Activated effector memory CD4-positive, alpha-beta T cell treated with anti-CD3 and anti-CD28 coated beads, Interleukin-2, amount 50 U/mL, for 16 hours (primary cell): ENCODE data around the gene CPNE7.

ENCODE experiments used
- DNase-seq: peaks from one replicate; pipeline ENCODE4 v3.0.0-alpha.2; 2020

CPNE7 gene

GRCh38 chr16:89575247-89576152 lies at the start of gene CPNE7:
TSS of gene CPNE7 (plus strand) at chr16:89575758. CDS start at chr16:89575898, 140 bp downstream.
- no peak for DNase-seq

DNA sequence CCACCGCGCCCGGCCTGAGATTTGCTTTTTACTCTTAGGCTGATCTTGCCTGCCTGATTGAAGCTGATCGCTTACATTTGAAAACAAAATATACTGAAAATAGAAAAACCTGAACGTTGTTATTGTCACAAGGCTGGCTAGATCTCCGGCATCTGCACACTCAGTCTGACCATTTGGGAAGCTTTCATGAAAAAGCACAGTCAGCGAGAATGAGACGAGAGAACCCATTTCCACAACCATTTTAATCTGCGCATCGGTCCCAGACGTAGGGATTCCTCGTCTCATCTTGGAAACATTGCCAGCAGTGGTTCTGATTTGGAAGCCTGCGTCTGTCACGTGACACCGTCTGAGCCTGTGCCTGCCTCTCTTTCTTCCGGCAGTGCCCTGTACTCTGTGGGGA lies 46.5 kb upstream of the CPNE7 start:
- DNase-seq: no peak

DNA sequence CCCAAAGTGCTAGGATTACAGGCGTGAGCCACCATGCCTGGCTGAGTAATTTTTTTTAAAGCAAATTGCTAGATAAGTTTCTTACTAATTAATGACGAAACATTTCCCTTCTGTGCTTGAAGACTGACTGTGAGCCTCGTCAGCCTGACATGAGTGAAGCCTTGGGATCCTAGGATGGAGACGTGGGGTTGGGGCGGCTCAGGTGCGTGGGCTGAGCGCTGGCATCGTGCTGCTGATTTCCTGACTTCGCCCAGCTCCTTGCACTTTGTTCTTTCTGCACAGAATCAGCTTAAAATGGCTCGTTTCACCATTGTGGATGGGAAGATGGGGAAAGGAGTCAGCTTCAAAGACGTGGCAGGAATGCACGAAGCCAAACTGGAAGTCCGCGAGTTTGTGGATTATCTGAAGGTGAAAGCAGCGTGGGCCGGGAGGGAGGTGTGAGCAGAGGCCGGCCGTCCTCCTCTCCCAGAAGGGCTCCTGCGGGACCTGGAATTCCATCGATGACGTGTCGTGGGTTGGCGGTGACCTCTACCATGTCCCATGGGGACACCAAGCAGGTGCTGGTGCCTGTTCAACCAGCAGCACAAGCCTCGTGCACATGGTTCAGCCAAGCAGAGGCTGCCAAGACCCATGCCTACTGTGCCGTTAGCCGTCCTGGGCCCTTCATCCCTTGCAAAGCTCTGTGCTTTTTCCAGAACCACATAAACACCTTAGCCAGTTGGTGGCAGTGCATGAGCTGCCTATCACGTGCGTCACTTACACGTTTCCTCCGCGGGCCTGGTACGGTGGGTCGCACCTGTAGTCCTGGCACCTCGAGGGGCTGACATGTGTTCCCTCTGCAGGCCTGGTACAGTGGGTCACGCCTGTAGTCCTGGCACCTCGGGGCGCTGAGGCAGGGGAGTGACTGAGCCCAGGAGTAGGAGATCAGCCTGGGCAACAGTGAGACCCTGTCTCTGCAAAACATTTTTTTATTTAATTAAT lies 44.9 kb upstream of the CPNE7 start:
- DNase-seq: no peak

- no peak for DNase-seq
These were observed 43.6 kb upstream of the CPNE7 start for GRCh38 chr16:89531821-89532526.

DNA sequence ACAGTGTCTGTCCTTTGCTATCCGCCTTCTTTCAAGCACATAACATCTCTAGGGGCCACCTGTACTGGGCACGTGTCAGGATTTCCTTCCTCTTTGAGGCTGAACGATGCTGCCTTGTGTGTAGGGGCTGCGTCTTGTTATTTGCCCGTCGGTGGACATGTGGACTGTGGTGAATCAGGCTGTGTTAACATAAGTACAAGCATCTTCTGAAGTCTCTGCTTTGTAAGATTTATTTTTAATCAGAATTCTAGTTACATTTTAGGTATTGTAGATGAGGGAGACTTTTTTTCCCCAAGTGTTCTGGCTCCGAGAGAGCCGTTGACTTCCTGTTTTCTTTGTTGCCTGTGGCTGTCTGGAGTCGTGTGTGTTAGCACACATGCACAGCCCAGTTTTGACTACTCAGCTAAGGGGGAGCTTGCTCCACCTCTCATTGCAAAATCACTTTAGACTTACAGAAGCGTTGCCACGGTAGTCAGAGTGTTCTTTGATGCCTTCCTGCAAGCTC lies 41.3 kb upstream of the CPNE7 start:
- no peak for DNase-seq

DNA sequence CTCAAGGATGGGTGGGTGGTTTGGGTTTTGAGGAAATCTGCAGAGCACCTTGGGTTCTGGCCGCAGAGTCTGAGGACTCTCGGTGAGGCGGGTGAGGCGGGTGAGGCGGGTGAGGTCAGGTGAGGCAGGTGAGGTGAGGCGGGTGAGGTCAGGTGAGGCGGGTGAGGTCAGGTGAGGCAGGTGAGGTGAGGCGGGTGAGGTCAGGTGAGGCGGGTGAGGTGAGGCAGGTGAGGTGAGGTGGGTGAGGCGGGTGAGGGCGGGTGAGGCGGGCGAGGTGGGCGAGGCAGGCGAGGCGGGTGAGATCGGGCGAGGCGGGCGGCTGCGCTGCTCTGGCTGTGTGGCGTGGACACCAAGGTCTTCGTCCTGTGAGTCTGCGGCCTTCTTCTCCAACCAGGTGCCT lies 39.2 kb upstream of the CPNE7 start:
- DNase-seq: no peak

GRCh38 chr16:89536886-89537548 lies 38.5 kb upstream of the CPNE7 start:
- no peak for DNase-seq

GRCh38 chr16:89537549-89537925 lies 38.0 kb upstream of the CPNE7 start:
- DNase-seq: no peak

- DNase-seq: no peak
These were observed 37.3 kb upstream of the CPNE7 start for GRCh38 chr16:89538286-89538685.

DNA sequence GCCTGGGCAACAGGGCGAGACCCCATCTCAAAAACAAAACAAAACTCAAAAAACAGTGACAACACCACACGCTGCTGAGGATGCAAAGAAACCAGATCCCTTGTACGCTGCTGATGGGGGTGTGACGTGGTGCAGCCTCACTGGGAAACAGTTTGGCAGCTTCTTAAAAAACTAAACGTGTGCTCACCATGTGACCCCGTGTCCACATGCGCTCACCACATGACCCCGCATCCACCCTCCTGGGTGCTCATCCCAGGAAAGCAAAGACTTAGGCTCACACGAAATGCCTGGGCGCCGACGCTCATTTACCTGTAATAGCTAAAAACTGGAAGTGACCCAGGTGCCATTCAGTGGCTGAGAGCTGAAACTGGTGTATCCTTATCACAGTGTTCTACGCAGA lies 35.0 kb upstream of the CPNE7 start:
- no peak for DNase-seq

GRCh38 chr16:89541792-89542191 lies 33.8 kb upstream of the CPNE7 start:
- no peak for DNase-seq

GRCh38 chr16:89544113-89544512 lies 31.4 kb upstream of the CPNE7 start:
- DNase-seq: no peak

- DNase-seq: no peak
These were observed 30.9 kb upstream of the CPNE7 start for GRCh38 chr16:89544713-89545043.

DNA sequence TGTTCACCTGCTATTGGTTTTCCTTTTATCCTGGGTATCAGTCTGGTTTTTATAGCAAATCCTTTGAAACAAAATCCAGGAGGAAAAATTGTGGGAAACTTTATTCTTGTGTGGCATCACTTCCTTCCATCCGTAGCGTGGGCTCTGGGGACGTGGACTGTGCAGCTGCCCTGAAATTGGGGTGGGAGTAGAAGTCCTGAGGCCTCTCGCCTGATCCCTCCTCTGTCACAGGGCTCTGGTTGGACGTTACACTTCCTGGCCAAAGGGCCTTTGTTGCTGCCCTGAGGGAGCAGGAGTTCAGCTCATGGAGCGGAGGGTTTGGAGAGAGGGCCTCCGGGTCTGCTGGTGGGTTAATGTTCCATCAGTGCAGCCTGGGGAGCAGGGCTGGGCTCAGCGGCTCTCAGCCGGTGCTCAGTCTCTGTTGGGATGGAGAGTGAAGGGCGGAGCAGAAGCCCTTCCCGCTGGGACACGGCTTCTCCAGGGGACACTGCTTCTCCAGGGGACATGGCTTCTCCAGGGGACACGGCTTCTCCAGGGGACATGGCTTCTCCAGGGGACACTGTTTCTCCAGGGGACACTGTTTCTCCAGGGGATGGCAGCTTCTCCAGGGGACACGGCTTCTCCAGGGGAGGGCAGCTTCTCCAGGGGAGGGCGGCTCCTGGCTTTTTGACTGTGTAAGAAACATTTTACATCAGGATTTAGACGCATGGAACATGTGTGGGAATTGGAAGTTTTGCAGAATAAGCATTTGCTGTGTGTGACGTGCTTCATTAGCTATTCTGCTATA lies 30.3 kb upstream of the CPNE7 start:
- DNase-seq: no peak

DNA sequence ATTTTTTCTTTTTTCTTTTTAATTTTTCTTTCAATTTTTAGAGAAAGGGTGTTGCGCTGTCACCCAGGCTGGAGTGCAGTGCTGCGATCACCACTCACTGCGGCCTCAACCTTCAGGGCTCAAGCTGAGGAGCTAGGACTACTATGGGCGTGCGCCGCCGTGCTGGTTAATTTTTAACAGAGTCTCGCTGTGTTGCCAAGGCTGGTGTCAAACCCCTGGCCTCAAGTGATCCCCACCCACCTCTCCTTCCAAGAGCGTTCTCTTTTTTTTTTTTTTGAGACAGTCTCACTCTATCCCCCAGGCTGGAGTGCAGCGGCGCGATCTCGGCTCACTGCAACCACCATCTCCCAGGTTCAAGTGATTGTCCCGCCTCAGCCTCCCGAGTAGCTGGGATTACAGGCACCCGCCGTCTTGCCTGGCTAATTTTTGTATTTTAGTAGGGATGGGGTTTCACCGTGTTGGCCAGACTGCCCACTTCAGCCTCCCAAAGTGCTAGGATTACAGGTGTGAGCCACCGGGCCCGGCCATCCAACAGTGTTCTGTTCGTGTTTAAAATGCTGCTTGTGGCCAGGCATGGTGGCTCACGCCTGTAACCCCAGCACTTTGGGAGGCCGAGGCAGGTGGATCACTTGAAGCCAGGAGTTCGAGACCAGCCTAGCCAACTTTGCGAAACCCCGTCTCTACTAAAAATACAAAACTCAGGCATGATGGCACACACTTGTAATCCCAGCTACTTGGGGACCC lies 29.6 kb upstream of the CPNE7 start:
- no peak for DNase-seq

GRCh38 chr16:89546781-89547180 lies 28.8 kb upstream of the CPNE7 start:
- DNase-seq: no peak

DNA sequence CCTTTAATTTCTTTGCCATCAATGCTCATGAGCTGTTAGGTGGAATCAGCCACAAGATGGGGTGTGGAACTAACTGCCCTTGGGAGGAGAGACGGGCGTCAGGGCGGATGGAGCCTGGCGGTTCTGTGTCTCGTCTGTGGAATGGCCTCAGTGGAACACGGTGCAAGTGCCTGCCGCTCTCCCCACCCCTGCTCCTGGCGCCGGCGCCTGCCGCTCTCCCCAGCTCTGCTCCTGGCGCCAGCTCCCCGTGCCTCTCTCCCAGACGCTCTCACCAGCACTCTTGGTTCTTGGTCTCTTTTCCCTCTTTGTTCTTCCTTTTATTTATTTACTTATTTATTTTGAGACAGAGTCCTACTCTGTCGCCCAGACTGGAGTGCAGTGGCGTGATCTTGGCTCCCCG lies 28.3 kb upstream of the CPNE7 start:
- no peak for DNase-seq

GRCh38 chr16:89547860-89548259 lies 27.7 kb upstream of the CPNE7 start:
- no peak for DNase-seq

GRCh38 chr16:89548344-89549006 lies 27.1 kb upstream of the CPNE7 start:
- DNase-seq: no peak

DNA sequence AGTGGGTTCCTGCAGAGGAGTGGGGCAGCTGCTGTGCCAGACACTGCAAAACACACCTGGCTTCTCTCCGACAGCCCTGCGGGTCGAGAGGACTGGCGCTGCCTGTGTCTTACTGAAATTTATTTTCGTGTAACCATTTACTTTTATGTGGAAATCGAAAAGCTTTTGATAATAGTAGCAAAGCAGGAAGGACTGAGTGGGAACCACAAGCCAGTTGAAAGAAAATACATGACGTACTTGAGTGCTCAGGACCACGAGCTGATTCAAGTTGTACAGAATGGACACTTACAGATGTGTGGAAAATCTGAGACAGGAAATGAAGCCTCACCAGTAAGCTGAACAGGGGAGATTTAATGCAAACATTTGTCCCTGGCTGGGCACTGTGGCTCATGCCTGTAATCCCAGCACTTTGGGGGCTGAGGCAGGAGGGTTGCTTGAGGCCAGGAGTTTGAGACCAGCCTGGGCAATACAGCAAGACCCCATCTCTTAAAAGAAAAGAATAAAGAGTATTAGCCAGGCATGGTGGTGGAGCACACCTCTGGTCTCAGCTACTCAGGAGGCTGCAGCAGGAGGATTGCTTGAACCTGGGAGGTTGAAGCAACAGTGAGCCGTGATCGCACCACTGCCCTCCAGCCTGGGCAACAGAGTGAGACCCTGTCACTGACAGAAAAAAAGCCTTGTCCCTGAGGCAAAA lies 26.4 kb upstream of the CPNE7 start:
- DNase-seq: no peak
